ENCODE data around the gene WIZ. TPM values are rescaled to one million over a fixed set of nuclear protein-coding genes. Genes with fewer than 3 reads are reported as not detected.

WIZ gene
- total RNA-seq, 2 experiments from 2014 or later = 16.5 to 16.7 TPM

DNA sequence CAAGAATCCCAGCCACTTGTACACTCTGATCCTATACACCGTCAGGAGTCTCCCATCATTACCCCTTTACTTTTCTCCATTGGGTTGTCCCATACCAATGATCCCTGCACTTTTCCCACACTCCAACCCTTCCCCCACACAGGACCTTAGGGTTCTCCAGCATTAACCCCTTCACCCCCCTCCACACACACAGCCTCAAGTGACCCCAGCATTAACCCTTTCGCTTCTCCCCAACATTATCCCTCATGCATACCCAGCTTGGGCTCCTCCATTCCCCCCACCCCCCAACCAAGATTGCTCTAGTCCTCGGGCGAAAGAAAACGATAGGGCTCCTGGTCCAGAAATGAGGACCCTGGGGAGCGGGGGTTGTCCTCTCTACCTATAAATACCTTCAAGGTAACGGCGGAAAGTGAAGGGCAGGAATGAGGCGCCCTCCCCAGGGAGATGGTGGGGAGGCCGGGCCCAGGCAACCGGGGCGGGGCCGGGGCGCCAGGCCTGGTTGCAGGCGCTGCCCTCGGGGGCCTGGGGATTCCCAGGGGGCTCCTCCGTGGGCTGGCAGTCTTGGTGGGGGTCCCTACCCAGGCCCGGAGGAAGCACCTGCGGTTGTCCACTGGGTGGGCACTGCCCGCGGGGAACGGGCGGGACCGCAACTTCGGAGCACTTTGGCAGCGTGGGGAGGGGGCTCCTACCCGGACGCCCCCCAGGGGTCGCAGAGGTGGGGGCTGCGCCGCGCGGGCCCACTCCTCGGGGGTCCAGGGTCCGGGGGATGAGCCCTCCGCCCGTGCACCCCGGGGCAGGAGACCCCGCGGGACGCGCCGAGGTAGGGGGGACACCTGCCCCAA, 757 bp downstream of the WIZ start:
- CTCF ChIA-PET = no interaction called here
- no peaks in the 10 kb centered on the region for H3K27me3 Mint-ChIP-seq (ENCODE audit: low read depth)
- intact Hi-C loops (cut with micrococcal nuclease) = no loop called here
- peaks cover 15% of the 10 kb centered on the region for H3K36me3 Mint-ChIP-seq (ENCODE audit: low read depth)
- no peak overlapping the region for H3K27ac Mint-ChIP-seq
- H3K9me3 Mint-ChIP-seq = no peaks in the 10 kb centered on the region
- DNase-seq = no peak
- H3K4me3 Mint-ChIP-seq = peak overlapping the region; percentile 51
- H3K4me1 Mint-ChIP-seq (ENCODE audit: low read depth) = peaks cover 15% of the 10 kb centered on the region

GRCh38 chr19:15448044-15448777, 1.5 kb downstream of the WIZ start:
- intact Hi-C loops (cut with micrococcal nuclease) = no loop called here
- Mint-ChIP-seq H3K27ac (no peak overlapping the region), H3K9me3 (no peaks in the 10 kb centered on the region), H3K4me1 (ENCODE audit: low read depth) (peaks cover 13% of the 10 kb centered on the region), H3K36me3 (ENCODE audit: low read depth) (peaks cover 8% of the 10 kb centered on the region), H3K27me3 (ENCODE audit: low read depth) (no peaks in the 10 kb centered on the region), H3K4me3 (peak overlapping the region; percentile 51)
- CTCF ChIA-PET = no interaction called here
- no peak for DNase-seq

DNA sequence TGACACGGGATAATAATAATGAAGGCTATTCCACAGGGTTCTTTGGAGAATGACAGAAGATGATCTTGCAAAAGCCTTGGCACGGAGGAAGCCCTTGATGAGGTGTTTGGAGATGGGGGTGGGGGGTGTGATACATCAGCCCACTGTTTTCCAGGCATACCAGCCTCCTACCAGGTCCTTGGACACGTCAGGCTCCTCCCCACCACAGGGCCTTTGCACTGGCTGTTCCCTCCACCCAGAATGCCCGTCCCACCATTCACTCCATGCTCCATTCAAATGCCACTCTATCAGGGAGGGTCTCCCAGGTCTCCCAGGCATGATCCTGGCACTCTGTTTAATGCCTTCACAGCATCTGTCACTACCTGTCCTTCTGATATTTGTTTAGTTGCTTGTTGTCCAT, 2.7 kb downstream of the WIZ start:
- no peak for DNase-seq
- intact Hi-C loops (cut with micrococcal nuclease) = no loop called here
- Mint-ChIP-seq H3K36me3 (ENCODE audit: low read depth) (peaks cover 3% of the 10 kb centered on the region), H3K4me3 (no peak overlapping the region), H3K4me1 (ENCODE audit: low read depth) (peaks cover 13% of the 10 kb centered on the region), H3K27ac (no peak overlapping the region), H3K27me3 (ENCODE audit: low read depth) (no peaks in the 10 kb centered on the region), H3K9me3 (no peaks in the 10 kb centered on the region)
- CTCF ChIA-PET = no interaction called here

GRCh38 chr19:15445807-15446376, 3.9 kb downstream of the WIZ start:
- Mint-ChIP-seq H3K4me1 (ENCODE audit: low read depth) (peaks cover 13% of the 10 kb centered on the region), H3K27me3 (ENCODE audit: low read depth) (no peaks in the 10 kb centered on the region), H3K36me3 (ENCODE audit: low read depth) (no peaks in the 10 kb centered on the region), H3K4me3 (no peak overlapping the region), H3K9me3 (no peaks in the 10 kb centered on the region), H3K27ac (no peak overlapping the region)
- intact Hi-C loops (cut with micrococcal nuclease) = no loop called here
- DNase-seq = no peak
- CTCF ChIA-PET = no interaction called here

DNA sequence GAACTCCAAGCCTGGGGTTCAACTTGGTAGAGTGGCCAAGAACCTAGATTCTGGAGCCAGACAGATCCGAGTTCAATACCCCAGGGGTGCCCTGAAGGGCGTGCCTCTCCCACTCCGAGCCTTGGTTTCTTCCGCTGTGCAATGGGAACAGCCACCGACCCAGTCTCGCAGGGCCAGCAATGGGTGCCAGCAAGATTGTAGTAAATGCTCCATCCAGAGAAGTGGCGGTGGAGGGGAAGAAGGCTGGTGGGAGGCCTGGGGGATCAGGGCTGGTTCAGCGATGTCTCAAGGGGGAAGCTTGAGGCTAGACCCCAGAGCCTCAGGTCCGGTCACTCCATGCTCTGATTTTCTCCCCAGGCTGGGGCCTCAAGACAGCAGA, 4.5 kb downstream of the WIZ start:
- Mint-ChIP-seq H3K27ac (no peak overlapping the region), H3K4me3 (no peak overlapping the region), H3K36me3 (ENCODE audit: low read depth) (no peaks in the 10 kb centered on the region), H3K9me3 (no peaks in the 10 kb centered on the region), H3K4me1 (ENCODE audit: low read depth) (peaks cover 7% of the 10 kb centered on the region), H3K27me3 (ENCODE audit: low read depth) (no peaks in the 10 kb centered on the region)
- intact Hi-C loops (cut with micrococcal nuclease) = no loop called here
- no peak for DNase-seq
- CTCF ChIA-PET = no interaction called here

DNA sequence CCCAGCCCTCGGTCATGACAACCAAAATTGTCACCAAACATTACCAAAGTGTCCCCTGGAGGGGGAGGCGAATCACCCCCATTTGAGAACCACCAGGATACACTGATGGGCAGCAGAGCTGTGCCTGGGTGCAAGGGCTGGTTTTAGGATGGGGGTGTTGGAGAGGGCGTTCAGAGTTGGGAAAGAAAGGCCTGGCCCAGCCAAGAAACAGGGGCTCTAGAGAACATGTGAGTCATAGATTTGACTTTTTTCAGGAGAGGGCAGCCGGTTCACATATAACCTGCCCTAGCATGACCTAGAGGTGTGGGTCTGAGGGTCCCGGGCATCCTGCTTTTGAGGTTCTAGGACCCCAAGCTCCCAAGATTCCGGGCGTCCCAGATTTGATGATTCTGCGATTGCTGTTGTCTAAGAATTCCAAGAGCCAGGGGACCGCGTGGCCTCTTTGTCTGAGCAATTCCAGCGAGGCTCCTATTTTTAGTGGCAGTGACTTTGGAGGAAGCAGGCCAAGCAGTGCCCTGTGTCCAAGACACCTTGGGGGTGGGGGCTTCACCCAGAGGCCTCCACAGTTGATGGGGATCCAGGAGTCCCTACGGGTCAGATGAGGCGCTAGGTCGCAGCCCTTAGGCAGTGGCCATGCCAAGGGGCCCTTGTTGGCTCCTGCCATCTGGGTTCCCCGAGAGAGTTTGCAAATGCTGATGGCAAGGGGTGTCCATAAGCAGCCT, 5.1 kb downstream of the WIZ start:
- CTCF ChIA-PET = no interaction called here
- H3K27ac Mint-ChIP-seq = no peak overlapping the region
- H3K27me3 Mint-ChIP-seq (ENCODE audit: low read depth) = no peaks in the 10 kb centered on the region
- no peak overlapping the region for H3K4me3 Mint-ChIP-seq
- intact Hi-C loops (cut with micrococcal nuclease) = no loop called here
- no peak for DNase-seq
- no peaks in the 10 kb centered on the region for H3K9me3 Mint-ChIP-seq
- H3K36me3 Mint-ChIP-seq (ENCODE audit: low read depth) = no peaks in the 10 kb centered on the region
- H3K4me1 Mint-ChIP-seq (ENCODE audit: low read depth) = peaks cover 5% of the 10 kb centered on the region

DNA sequence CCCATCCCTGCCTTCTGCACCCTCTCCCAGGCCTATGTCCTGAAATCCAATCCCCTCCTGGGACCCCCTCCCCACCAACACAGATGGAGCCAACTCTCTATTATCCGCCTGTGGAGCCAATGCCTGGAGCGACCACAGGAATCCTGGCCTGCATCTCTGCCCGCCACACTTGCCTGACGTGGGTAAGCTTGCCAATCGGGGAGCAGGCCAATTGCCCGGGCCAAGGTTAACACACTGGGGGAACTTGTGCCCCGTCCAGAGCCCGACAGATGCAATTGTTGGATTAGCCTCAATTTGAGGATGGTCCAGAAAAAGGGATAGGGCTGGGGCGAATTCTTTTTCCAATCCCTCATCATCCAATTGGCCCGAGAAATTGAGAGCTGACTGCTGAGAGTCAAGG, 5.9 kb downstream of the WIZ start:
- H3K4me3 Mint-ChIP-seq = no peak overlapping the region
- CTCF ChIA-PET = no interaction called here
- H3K27me3 Mint-ChIP-seq (ENCODE audit: low read depth) = no peaks in the 10 kb centered on the region
- no peak for DNase-seq
- no peak overlapping the region for H3K27ac Mint-ChIP-seq
- intact Hi-C loops (cut with micrococcal nuclease) = no loop called here
- H3K9me3 Mint-ChIP-seq = no peaks in the 10 kb centered on the region
- H3K4me1 Mint-ChIP-seq (ENCODE audit: low read depth) = peaks cover 4% of the 10 kb centered on the region
- no peaks in the 10 kb centered on the region for H3K36me3 Mint-ChIP-seq (ENCODE audit: low read depth)

DNA sequence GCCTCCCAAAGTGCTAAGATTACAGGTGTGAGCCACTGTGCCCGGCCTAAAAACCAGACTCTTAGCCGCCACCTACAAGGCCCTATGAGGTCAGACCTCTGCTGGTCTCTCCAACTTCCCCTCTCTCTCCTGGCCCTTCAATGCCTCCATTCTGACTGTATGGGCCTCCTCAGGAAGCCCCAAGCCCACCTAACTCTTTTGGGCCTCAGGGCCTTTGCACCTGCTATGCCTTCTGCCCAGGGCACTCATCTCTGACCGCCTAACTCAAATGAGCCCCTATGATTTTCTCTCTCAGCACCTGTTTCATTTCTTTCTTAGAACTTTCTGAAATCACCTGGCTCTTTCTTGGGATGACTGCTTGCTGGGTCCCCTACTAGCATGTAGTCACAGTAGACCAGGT, 6.4 kb downstream of the WIZ start:
- CTCF ChIA-PET = interaction anchor here (0.6 kb wide), 1 partner anchor 181 kb away, joined by 4 read pairs; no protein-coding TSS in a partner anchor
- intact Hi-C loops (cut with micrococcal nuclease) = no loop called here
- Mint-ChIP-seq H3K27ac (no peak overlapping the region), H3K4me3 (no peak overlapping the region), H3K4me1 (ENCODE audit: low read depth) (no peaks in the 10 kb centered on the region), H3K27me3 (ENCODE audit: low read depth) (no peaks in the 10 kb centered on the region), H3K9me3 (no peaks in the 10 kb centered on the region), H3K36me3 (ENCODE audit: low read depth) (no peaks in the 10 kb centered on the region)
- no peak for DNase-seq

GRCh38 chr19:15442142-15442920, 7.4 kb downstream of the WIZ start:
- no peak overlapping the region for H3K4me3 Mint-ChIP-seq
- no peak overlapping the region for H3K27ac Mint-ChIP-seq
- no peaks in the 10 kb centered on the region for H3K27me3 Mint-ChIP-seq (ENCODE audit: low read depth)
- no peaks in the 10 kb centered on the region for H3K4me1 Mint-ChIP-seq (ENCODE audit: low read depth)
- CTCF ChIA-PET = no interaction called here
- H3K9me3 Mint-ChIP-seq = no peaks in the 10 kb centered on the region
- intact Hi-C loops (cut with micrococcal nuclease) = no loop called here
- H3K36me3 Mint-ChIP-seq (ENCODE audit: low read depth) = no peaks in the 10 kb centered on the region
- no peak for DNase-seq

DNA sequence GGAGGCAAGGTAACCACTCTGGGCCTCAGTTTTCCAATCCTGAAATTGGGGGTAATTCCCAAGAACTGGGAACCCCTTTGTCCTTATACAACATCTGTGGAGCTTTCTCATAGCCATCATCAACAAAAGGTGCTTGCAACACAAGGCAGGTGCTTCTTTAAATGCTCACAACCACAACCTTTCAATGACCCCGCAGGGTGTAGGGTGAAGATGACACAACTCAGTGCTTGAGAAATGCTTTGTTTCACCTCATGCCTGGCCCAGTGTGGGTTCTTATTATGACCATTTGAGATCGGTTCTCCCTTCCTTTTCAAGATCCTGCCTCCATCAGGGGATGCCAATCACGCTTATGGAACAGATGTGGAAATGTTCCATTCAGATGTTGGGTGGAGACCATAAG, 8.4 kb downstream of the WIZ start:
- no peaks in the 10 kb centered on the region for H3K9me3 Mint-ChIP-seq
- no peak for DNase-seq
- no peak overlapping the region for H3K27ac Mint-ChIP-seq
- peaks cover under 1% of the 10 kb centered on the region for H3K4me1 Mint-ChIP-seq (ENCODE audit: low read depth)
- no peaks in the 10 kb centered on the region for H3K27me3 Mint-ChIP-seq (ENCODE audit: low read depth)
- H3K36me3 Mint-ChIP-seq (ENCODE audit: low read depth) = no peaks in the 10 kb centered on the region
- intact Hi-C loops (cut with micrococcal nuclease) = no loop called here
- H3K4me3 Mint-ChIP-seq = no peak overlapping the region
- CTCF ChIA-PET = no interaction called here

DNA sequence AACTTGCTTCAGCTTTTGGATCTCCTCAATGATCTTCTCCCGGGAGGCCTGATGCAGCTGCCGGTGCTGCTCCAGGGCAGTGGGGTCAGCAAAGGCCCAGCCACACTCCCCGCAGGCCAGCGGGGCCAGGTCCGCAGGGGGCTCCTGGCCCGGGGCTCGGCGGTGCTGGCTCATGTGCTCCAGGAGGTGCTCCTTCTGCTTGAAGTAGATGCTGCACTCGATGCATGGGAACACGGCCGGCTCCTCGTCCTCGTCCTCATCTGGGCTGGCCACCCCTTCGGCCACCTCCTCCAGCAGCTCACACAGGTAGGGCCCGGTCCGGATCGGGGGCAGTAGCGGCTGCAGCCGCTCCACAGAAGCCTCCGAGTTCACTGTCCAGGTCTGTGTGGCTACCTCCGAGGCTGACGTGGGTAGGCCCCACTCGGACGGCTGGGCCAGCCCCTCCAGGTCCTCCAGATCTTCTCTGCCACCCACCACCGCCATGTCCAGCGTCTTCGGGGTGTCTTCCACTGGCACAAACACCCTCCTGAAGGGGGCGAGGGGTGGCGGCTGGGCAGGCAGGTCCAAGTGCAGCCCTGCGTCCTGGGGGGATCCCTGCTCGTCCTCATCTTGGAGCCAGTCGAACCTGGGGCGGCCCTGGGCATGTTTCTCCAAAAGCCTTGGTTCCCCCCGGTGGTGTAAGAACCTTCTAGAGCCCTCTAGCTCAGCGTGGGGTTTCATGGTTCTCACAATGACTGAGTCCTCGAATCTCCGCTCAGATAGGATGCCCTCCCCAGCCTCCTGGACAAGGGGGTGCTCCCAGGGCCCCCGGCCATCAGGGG, 9.7 kb downstream of the WIZ start:
- H3K36me3 Mint-ChIP-seq (ENCODE audit: low read depth) = no peaks in the 10 kb centered on the region
- no peak for DNase-seq
- intact Hi-C loops (cut with micrococcal nuclease) = no loop called here
- no peak overlapping the region for H3K4me3 Mint-ChIP-seq
- H3K4me1 Mint-ChIP-seq (ENCODE audit: low read depth) = peaks cover 2% of the 10 kb centered on the region
- CTCF ChIA-PET = no interaction called here
- no peaks in the 10 kb centered on the region for H3K27me3 Mint-ChIP-seq (ENCODE audit: low read depth)
- H3K27ac Mint-ChIP-seq = no peak overlapping the region
- no peaks in the 10 kb centered on the region for H3K9me3 Mint-ChIP-seq
